Activated gamma-delta T cell treated with anti-CD3 and anti-CD28 coated beads, Interleukin-2, amount 50 U/mL, for 16 hours (primary cell): Measurements from ENCODE around the gene ZMYND11.

Experiments
- DNase-seq: peaks from one replicate; pipeline ENCODE4 v3.0.0-alpha.2; 2020; ENCODE audit warnings: low read depth

The ZMYND11 gene

DNA sequence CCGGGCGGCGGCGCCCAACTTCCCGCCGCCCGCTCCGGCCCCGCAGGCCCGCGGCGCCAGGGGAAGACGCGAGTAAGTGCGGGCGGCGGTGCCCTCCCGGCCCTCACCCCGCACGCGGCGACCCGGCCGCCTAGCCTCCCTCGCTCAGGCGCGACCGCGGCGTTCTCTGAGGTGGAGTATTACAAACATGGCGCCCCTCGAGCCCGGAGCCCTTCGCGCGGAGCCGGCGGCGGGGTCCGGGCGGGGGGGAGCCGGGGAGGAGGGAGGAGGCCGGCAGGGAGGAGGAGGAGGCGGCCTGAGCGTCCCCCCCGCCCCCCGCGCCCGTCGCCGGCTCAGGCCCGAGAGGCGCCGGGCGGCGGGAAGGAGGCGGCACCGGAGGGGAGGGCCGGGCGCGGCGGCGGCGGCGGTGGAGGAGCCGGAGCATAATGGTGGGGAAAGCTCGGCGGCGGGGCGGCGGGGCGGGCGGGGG lies at the start of gene ZMYND11:
Gene ZMYND11, plus strand, starts transcription at position 324 of the 469 bp plus-strand sequence. CDS start 44,558 bp downstream, outside the sequence.
- DNase-seq, result peak; percentile 59

DNA sequence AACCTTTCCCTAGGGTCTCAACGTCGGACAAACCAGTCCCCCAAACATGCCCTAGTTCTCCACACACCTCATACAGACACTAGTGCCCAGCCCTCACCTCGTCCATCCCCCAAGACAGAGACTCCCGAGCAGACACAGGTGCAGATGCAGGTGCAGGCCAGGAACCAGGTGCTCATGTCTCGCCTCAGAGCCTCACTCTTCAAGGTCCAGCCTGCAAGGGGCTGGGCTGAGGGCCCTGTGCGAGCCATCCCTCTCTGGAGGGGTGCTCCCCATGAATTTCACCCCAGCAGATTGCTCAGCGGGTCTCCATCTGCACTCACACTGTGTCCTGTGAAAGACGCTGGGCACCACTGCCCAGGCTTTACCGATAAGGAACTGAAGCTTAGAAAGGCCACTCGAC lies 49.2 kb upstream of the ZMYND11 start:
- DNase-seq, result no peak

DNA sequence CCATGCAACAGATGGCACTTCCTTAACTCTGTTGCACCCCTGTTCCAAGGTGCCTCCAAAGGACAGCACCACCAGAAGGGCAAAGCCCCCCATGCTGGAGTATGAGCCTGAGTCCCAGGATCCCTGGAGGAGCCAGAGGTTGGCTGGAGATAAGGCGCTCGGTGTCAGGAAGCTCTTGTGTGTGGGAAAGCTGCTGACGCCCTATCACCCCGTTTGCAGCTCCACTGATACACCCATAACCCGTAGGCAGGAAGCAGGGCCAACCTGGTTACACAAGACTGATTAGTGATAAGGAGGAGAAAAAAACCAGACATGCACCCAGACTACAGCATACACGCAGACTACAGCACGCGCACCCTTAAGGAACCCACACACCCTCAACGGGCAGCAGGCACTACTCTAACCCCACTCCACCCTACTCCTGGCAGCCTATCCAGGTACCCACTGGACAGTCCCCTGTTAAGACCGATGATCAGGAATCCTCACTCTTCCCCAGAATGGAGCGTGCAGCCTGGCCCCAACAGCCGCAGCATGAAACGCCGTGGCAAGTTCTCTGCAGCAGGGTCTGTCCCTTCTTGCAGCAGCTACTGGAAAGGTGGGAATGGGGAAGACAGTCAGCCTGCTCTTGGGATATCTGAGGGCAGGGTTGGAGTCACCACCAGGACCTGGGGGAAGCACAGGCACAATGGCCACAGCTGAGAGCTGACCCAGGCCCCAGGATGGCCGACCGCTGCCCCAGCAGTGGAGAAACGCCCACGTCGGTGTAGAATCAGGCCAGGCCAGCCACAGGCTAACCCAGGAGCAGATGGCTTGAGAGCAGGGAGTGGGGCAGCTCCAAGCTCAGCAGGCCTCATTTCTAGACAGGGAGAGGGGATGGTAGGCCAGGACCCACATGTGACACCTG lies 47.8 kb upstream of the ZMYND11 start:
- no peak for DNase-seq

DNA sequence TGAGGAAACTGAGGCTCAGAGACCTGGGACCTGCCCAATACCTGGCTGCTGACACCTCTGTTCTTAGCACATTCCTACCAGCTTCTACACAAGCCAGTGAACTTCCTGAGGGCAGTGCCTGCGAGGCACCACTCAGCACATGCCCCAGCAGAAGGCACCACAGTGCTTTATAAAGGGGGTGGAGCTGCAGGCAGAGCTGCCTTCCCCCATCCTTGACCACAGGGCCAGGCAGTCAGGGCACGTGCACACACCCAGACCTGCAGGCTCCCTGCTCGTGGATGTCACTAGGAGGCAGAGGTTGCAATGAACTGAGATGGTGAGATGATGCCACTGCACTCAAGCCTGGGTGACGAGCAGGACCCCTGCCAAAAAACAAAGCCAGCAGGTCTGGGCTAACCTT lies 47.0 kb upstream of the ZMYND11 start:
- no peak for DNase-seq

DNA sequence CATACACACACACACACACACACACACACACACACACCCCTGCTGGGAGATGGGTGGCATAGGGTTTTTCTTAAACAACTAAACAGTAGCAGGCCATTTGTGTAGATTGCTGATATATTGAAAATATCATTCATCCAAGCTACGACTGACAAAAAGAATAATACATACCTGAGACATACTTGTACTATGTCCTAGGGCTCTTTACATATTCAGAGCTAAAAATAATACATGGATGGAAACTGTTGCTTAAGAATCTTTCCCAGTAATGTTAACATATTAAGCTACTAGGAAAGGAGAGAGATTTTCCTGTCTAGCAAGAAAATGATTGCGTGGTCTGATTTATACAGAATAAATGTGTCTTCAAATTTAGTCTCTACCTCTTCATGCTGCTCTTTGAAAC lies 46.0 kb upstream of the ZMYND11 start:
- DNase-seq, result no peak

DNA sequence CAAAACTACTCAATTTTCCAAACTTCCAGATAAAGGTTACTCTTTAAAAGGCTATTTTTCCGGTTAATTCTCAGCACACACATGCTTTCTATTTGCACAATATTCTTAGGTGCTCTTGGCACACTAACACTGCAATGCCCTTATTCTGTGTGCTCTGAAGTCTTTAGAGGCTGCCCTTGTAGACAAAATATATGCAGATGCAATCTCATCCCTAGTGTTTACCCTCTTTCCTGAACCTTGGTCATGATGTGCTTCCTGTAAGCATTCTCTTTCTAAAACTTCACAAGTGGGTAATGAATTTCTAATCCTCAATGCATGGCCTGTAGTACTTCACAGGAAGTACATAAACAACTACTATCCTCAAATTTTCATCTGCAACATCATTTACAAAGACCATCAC lies 45.1 kb upstream of the ZMYND11 start:
- DNase-seq, result no peak

DNA sequence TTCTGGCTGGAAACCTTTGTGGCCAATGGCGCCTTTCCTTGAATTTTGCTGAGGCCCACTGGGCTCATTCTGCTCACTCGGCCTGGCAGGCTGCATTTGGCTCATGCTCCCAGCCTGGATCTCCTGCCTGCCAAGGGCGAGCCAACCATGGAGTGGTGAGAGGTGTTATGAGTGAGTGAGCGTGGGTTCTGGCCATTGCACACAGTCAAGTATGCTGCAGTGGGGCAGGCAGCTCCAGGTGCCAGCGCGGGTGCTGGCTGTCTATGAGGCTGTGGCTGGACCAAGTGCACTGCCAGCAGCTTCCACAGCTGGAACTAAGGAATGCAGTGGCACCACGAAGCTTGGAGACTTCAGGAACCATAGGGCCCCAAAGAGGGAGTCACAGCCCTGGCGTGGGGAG lies 43.9 kb upstream of the ZMYND11 start:
- DNase-seq, result no peak

DNA sequence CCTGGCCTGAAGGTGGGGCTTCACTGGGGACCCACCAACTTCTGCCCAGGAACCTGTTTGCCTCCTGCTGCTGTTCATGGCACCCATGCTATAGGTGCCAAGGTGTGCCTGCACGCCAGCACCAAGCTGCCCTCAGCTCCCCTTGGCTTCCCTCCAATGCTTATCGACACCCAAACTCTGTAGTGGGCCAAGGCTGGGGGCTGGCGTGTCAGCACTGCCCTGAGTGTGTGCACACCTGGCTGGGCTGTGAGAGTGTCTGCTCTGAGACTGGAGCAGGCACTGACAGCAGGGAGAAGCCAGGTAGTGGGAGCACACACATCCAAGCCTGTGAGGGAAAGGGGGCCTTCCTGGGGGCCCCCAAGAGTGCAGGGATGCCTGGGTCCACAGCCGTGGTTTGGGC lies 43.1 kb upstream of the ZMYND11 start:
- DNase-seq, result no peak

DNA sequence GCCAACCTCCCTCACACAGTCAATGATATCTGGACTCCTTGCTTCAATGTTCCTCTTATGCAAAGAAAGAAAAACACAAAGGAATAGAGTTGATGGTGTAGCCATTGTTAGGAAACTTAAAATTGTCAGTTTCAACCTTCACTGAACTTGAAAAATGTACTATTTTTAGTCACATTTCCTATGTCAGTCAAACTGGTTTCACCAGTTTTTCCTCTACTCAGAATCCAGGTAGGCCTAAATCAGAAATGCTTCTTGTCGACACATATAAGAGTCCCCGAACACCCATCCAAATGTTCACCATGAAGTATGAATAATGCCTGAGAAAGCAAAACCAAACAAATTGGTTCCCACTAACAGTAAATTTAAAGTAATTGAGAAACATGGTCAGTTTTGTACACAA lies 42.4 kb upstream of the ZMYND11 start:
- DNase-seq, result no peak

DNA sequence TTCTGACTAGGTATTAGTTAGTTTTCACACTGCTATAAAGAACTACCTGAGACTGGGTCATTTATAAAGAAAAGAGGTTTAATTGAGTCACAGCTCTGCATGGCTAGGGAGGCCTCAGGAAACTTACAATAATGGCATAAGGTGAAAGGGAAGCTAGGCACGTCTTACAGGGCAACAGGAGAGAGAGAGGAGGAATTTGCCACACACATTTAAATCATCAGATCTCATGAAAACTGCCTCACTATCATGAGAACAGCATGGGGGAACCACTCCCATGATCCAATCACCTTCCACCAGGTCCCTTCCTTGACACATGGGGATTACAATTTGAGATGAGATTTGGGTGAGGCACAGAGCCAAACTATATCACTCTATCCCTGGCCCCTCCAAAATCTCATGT lies 40.6 kb upstream of the ZMYND11 start:
- no peak for DNase-seq

DNA sequence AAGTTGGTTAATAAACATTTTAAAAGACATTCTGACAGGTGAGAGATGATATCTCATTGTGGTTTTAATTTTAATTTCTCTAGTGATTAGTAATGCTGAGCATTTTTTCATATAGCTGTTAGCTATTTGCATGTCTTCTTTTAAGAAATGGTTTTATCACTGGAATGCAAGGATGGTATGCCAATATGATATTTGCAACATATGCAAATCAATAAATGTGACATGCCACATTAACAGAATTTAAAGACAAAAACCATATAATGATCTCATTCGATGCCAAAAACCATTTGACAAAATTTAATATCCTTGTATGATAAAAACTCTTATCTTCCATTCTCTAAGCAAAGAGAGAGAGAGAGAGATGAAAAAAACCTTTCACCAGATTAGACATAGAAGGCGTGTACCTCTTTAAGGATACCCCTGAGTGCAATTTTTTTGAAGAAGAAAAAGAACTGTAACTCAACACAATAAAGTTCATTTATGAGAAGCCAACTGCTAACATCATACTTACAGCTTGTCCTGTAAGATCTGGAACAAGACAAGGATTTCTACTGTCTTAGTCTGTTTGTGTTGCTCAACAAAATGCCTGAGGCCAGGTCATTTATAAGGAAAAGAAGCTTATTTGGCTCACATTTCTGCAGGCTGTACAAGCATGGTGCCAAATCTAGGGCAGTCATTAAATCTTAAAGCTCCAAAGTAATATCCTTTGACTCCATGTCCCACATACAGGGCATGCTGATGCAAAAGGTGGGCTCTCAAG lies 39.7 kb upstream of the ZMYND11 start:
- no peak for DNase-seq

DNA sequence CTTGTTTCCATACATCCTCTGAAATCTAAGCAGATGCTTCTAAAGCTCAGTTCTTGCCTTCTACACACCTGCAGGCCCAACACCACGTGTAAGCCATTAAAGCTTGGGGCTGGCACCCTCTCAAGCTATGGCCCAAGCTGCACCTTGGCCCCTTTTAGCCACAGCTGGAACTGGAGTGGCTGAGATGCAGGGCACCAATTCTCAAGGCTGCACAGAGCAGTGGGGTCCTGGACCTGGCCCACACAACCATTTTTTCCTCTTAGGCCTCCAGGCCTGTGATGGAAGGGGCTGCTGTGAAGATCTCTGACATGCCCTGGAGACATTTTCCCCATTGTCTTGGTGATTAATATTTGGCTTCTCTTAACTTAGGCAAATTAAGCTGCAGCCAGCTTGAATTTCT lies 38.8 kb upstream of the ZMYND11 start:
- DNase-seq, result no peak

DNA sequence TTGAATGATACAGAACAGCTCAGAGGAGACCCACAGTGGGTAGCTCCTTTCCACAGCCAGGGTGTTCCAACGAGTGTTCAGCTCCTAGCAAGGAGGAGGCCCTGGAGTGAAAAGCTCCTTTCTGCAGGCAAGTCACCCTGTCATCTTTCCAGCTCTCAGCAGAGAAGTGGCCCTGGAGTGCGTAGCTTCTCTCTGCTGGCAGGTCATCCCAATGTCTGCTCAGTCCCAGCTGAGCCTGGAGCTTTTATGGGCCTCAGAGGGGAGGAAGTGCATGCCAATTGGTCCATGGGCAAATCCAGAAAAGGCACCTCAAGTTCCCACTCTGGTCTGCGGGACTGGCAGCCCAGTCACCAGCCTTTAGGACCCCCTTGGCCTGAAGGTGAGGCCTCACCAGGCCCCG lies 30.8 kb upstream of the ZMYND11 start:
- DNase-seq, result no peak

DNA sequence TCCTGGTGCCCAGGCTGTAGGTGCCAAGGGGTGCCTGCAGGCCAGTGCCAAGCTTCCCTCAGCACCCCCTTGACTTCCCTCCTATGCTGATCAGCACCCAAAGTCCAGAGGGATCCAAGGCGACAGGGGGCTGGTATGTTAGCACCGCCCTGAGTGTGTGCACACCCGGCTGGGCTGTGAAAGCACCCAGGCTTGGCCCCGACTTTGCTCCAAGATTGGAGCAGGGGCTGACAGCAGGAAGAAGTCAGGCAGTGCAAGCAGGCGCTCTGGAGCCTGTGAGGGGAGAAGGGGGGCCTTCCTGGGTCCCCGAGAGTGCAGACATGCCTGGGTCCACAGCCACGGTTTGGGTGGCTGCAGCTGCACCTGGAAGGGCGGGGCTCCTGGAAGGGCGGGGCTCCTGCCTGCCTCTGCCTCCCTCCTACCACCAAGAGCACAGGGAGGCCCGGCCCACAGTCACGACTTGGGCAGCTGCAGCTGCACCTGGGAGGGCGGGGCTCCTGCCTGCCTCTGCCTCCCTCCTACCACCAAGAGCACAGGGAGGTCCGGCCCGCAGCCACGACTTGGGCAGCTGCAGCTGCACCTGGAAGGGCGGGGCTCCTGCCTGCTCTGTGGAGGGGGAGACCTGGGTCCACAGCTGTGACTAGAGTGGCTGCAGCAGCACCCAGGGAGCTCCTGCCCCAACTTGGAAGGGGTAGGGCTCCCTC lies 30.2 kb upstream of the ZMYND11 start:
- DNase-seq, result no peak

DNA sequence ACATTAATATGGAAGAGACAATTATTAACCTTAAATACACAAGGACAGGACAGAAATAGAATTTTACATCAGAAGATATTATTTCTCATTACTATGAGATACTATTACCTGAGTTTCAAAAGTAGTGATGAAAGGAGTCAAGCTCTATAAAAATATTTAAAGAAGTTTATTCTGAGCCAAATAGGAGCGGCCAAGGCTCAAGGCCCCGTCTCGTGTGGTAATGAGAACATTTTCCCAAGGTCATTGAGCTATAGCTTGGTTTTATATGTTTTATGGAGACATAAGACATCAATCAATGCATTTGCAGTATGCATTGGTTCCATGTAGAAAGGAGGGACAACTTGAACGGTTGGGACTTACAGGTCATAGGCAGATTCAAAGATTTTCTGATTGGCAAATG lies 29.4 kb upstream of the ZMYND11 start:
- DNase-seq, result no peak

DNA sequence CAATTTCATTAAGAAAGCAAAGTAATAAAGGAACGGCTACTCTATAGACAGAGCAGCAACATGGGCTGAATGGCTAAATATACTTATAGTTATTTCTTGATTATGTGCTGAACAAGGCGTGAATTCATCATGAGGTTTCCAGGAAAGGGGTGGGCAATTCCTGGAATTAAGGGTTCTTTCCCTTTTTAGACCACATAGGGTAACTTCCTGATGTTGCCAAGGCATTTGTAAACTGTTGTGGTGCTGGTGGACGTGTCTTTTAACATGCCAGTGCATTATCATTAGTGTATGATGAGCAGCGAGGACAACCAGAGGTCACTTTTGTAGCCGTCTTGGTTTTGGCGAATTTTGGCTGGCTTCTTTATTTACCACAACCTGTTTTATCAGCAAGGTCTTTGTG lies 28.5 kb upstream of the ZMYND11 start:
- DNase-seq, result no peak

DNA sequence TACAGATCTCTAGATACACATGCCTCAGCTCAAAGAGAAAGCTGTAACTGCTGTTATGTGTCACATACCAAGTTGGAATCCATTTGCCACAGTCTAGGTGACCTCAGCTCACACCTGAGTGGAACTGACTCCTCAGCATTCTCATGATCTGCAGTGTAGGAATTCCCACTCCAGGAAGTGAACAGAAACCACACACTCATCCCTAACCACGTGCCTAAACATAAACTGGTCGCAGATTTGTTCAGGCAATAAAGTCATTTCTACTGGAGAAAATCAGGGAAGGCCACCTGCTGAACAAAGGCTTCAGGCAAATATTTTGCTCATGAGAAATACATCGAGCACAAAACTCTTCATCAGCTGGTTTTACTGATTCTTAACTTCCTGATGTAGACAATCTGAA lies 23.0 kb upstream of the ZMYND11 start:
- no peak for DNase-seq

DNA sequence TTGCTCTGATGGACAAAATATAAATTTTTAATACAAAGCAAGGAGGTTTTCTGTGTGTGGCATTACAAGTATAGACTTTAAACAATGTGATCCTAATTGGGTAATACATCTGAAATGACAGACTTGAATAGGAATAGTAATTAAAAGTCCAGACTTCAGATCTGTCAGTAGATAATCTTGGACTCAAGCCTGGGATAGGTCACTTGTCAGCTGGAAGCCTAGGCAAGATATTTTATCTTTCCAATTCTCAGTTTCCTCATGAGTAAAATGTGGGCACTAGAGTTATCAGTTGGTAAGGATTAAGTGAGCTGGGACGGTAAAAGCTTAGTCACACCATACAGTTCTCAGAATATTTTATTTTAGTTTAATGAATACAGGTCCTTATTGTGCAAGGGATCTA lies 10.4 kb upstream of the ZMYND11 start:
- no peak for DNase-seq

DNA sequence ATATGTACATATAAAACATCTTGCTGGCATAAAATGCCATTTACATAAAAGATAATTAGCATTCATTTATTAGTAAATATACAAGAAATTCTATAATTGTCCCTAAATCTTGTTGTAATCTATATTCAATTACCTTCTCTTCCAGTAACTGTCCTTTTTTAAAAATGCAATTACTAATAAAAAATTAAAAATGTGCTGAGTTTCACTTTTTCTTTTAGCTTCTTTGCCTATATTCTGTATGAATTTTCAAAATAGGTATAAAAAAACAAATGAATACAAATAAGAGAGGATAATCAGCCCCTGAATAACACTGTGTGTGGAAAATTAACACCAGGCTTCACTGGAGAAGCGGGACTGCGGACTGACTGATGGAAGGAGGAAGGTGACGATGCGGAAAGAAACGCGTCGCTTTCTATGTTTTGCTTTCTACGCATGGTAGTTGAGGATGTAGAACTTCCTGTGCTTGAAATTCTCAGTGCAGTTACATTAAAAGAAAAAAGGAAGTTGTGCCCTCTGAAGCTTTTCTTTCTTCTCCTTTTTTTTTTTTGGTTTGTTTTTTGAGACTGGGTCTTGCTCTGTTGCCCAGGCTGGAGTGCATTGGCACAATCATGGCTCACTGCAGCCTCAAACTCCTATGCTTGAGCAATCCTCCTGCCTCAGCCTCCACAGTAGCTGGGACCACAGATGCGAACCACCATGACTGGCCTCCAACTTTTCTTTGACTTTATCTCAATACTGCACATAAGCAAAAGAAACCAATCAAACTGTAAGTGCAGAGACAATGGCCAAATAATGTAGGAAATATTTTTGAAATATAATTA lies 7.4 kb upstream of the ZMYND11 start:
- no peak for DNase-seq

DNA sequence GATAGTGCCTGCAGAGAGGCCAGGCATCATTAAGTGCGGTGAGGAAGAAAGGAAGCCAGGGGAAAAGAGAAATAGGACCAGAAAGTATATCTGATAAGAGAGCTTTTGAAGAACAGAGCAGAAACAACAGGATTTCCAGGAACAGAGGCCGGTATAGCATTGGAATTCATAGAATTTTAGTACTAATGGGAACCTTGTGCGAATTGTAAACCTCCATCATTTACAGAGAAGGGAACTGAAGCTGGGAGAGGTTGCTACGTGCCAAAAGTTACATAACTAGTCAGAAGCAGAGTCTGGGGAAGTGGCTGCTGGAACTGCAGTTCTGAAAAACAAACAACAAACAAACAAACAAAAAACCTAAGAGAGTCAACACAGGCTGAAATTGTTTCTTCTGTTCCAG lies 5.4 kb upstream of the ZMYND11 start:
- no peak for DNase-seq

DNA sequence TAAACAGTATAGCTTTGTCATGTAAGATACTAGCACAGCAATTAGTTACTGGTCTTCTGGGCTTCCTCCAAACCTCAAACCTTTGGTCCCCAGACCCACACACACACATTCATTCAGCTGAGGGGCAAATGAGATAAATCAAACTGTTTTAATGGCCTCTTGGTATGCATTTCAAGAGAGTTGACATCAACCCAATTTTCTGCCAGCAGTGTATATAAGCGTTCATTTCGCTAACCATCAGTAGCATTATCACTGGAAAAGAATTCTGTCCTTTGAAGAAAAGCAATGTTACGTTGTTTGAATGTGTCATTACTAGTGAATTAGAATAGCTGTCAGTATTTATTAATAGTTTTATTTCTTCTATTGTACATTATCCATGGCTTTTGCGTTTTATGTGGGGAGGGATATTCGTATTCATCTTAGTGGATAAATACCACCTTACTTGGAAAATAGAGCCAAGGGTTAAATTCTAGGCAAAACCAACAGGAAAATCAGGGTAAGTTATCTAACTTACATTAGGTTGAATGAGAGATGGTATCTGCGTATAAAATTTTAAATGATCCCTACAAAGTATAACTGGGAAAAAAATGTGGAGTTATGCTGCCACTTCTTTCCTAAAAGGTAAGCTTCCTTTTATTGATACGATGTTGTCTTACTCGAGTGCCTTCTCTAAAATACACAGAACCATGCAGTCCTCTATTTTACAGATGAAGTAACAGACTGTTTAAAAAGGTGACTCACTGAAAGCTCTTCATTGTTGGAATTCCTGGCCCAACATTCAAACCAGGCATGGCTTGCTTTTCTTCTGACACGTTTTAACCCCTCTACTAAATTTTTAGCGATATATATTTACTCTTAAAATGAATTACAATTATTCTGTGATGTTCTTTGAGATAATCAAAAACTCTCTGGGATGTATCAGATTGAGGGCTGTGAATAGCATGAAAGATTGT lies 2.0 kb upstream of the ZMYND11 start:
- DNase-seq, result no peak
